Heart left ventricle (tissue), 16 donors: ENCODE data around the gene CXCL5. TPM values are rescaled to one million over a fixed set of nuclear protein-coding genes. Genes with fewer than 3 reads are reported as not detected.

Experiments used
- ATAC-seq, 4 donors: fragments of 200-7000 bp; cut with Tn5 transposase; one replicate each; pipeline ENCODE4 v1.9.1; 2020 to 2022; ENCODE audit warnings: moderate library complexity in 4 of 4, mild to moderate bottlenecking in 3 of 4, moderate number of reproducible peaks in 1 of 4
- DNase-seq, 5 donors: peaks; one replicate each; pipeline ENCODE4 v3.0.0-alpha.2; 2020
- H3K27ac ChIP-seq, 12 donors: fragments of 200-600 bp; sonication (generic) in 4 of 12; one replicate each; pipeline versions ENCODE4 v1.5.0 to v1.8.0; 2016 to 2022; ENCODE audit warnings: mild to moderate bottlenecking in 2 of 12
- H3K27me3 ChIP-seq, 9 donors: fragments of 200-600 bp; sonication (generic) in 2 of 9; one replicate each; pipeline versions ENCODE4 v1.5.1 to v1.8.0; 2016 to 2022; ENCODE audit warnings: mild to moderate bottlenecking in 3 of 9
- H3K36me3 ChIP-seq, 9 donors: fragments of 200-600 bp; sonication (generic) in 2 of 9; one replicate each; pipeline versions ENCODE4 v1.5.0 to v1.8.0; 2018 to 2022; ENCODE audit warnings: mild to moderate bottlenecking in 2 of 9
- H3K4me1 ChIP-seq, 12 donors: fragments of 200-600 bp; sonication (generic) in 4 of 12; one replicate each; pipeline versions ENCODE4 v1.5.0 to v1.8.0; 2016 to 2022; ENCODE audit warnings: mild to moderate bottlenecking in 3 of 12
- H3K4me3 ChIP-seq, 12 donors: fragments of 200-600 bp; sonication (generic) in 4 of 12; one replicate each; pipeline versions ENCODE4 v1.5.0 to v1.8.0; 2017 to 2022; ENCODE audit warnings: mild to moderate bottlenecking in 9 of 12, moderate library complexity in 4 of 12
- H3K9me3 ChIP-seq, 12 donors: fragments of 200-600 bp; sonication (generic) in 4 of 12; one replicate each; pipeline versions ENCODE4 v1.5.0 to v1.8.0; 2016 to 2022; ENCODE audit warnings: mild to moderate bottlenecking in 1 of 12
- POLR2A ChIP-seq, 2 donors: fragments of 450-650 bp; IDR thresholded peaks; one replicate each; pipeline ENCODE4 v1.6.1; 2017; ENCODE audit warnings: antibody characterized with exemption in 2 of 2, mild to moderate bottlenecking in 2 of 2, moderate library complexity in 2 of 2
- WGBS, 4 donors: extraction: QIAGEN DNeasy Blood & Tissue Kit in 2 of 4; methylation state at CpG; one replicate each; pipeline versions ENCODE4 v1.1.5 to v1.1.7; 2013 to 2018; 5-methylcytosine and 5-hydroxymethylcytosine counted together
- intact Hi-C, 10 donors: fragments of 100-400 bp; cut with DNase I; formaldehyde crosslinking; loops; one replicate each; pipeline versions ENCODE4 v1.11.1 to v1.14.2; 2022
- polyA plus RNA-seq, 2 donors: library from polyadenylated mRNA; stranded (reverse); fragments of 200-250 nt; gene quantifications; one replicate each; pipeline ENCODE4 v1.2.3, GENCODE V29; 2013
- total RNA-seq, 9 donors: library from RNA; depleted of rRNA in 2 of 9; stranded (reverse); fragments of >200 nt in 2 of 9; fragmentation: NEBNext Ultra II Directional in 3 of 9; extraction: Animal tissue kit (Norgen Biotek cat#: 25700) in 3 of 9; gene quantifications; one replicate each; pipeline versions ENCODE4 v1.1.0 to v1.2.4, GENCODE V29; 2016 to 2023
- TF ChIP-seq, protein P1 (sequence below), 12 donors: fragments of 200-600 bp; sonication (generic) in 4 of 12; IDR thresholded peaks; one replicate each; pipeline versions ENCODE4 v1.5.0 to v1.8.0; 2018 to 2022; ENCODE audit warnings: antibody characterized with exemption in 12 of 12, mild to moderate bottlenecking in 5 of 12
- donor health status: ischemic (EF 13 %, LVEDD 7.1; RV severe dilation, severe dysfunction).
- donor health status: healthy with polysubstance abuse.
- donor health status: DM: no; HTN: yes; CAD: no.
- donor health status: DM: no; HTN: no; CAD: no.
- donor health status: ischemic (EF 25% LVEDD 6.9; RV normal size, moderate dysfunction).
- donor health status: ischemic (EF 25% LVEDD 5.7; RV mildly dilated, moderate dysfunction).
- donor health status: healthy.
- donor health status: DM: yes; HTN: yes; CAD: no.
- donor health status: ischemic (EF 35%, LVEDD 5.7; RV mildly dilated, moderate dysfunction).
- donor health status: nonischemic (EF 11% LVEDD 7.7; RV severe dilation, severe dysfunction).
- donor health status: DM: yes; HTN: yes; CAD: no.
- donor health status: PGD.
- donor health status: ischemic (EF 29% LVEDD 5.4; RV normal size, mild dysfunction).
- donor health status: nonischemic (EF 23%, LVEDD 6.1; RV moderate dilation, normal function).

Gene CXCL5
- total and polyA plus RNA-seq, 11 donors = 0.08 to 0.51 (median 0.10) TPM; not detected in 8

DNA sequence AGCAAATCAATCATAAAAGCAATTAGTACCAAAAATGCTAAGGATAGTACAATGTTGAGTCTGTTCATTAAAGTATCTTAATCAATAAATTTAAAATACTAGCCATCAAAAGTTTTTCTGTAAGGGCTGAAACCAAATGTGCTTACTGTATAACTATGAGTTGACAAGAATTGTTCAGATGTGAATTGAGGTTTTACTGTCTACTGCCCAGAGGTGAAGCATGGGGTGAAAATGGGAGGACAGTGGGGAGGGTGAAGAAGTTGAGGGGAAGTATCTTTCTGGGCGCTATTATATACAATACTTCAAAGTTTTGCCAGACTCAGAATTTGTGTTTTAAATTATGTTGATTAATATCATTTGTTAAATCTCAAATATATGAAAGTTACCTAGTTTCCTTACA lies 6.4 kb downstream of the CXCL5 start:
- intact Hi-C loops = no loop called here
- WGBS, 4 donors = 0 to 41% (median 1%) methylated on average over 1 of the region's 1 CpG
- DNase-seq = no peak
- H3K4me3 ChIP-seq = no peak overlapping the region
- H3K9me3 ChIP-seq = no peaks in the 10 kb centered on the region
- TF ChIP-seq, protein P1, sequence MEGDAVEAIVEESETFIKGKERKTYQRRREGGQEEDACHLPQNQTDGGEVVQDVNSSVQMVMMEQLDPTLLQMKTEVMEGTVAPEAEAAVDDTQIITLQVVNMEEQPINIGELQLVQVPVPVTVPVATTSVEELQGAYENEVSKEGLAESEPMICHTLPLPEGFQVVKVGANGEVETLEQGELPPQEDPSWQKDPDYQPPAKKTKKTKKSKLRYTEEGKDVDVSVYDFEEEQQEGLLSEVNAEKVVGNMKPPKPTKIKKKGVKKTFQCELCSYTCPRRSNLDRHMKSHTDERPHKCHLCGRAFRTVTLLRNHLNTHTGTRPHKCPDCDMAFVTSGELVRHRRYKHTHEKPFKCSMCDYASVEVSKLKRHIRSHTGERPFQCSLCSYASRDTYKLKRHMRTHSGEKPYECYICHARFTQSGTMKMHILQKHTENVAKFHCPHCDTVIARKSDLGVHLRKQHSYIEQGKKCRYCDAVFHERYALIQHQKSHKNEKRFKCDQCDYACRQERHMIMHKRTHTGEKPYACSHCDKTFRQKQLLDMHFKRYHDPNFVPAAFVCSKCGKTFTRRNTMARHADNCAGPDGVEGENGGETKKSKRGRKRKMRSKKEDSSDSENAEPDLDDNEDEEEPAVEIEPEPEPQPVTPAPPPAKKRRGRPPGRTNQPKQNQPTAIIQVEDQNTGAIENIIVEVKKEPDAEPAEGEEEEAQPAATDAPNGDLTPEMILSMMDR (IDR thresholded peaks at IDR 0.05) = no peak
- TF ChIP-seq POLR2A (IDR thresholded peaks at IDR 0.05) = no peak
- H3K36me3 ChIP-seq = no peaks in the 10 kb centered on the region
- ATAC-seq = no peak
- H3K27ac ChIP-seq = no peak overlapping the region
- H3K27me3 ChIP-seq = peaks cover 0 to 19% (median 0%) of the 10 kb centered on the region in 9 donors
- H3K4me1 ChIP-seq = no peaks in the 10 kb centered on the region

DNA sequence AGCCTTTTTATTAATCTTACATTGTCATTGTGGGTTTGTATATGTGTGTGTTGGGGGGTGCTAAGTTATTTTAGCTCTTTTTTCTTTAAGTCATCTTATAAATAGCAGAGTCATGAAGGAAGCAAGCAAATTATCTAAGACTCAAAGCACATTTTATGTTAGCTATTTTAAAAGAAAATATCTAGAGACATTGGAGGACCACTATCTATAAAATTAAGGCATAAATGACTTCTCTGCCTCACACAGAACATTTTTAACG lies 6.8 kb downstream of the CXCL5 start:
- TF ChIP-seq, protein P1 (IDR thresholded peaks at IDR 0.05) = no peak
- TF ChIP-seq POLR2A (IDR thresholded peaks at IDR 0.05) = no peak
- intact Hi-C loops = no loop called here
- Histone ChIP-seq H3K4me3 (no peak overlapping the region), H3K27ac (no peak overlapping the region), H3K27me3 (peaks cover 0 to 15% (median 0%) of the 10 kb centered on the region in 9 donors), H3K36me3 (no peaks in the 10 kb centered on the region), H3K9me3 (no peaks in the 10 kb centered on the region), H3K4me1 (no peaks in the 10 kb centered on the region)
- 87 to 97% (median 92%) methylated on average over 1 of the region's 1 CpG for WGBS, 4 donors
- ATAC-seq (no peak), DNase-seq (no peak)

DNA sequence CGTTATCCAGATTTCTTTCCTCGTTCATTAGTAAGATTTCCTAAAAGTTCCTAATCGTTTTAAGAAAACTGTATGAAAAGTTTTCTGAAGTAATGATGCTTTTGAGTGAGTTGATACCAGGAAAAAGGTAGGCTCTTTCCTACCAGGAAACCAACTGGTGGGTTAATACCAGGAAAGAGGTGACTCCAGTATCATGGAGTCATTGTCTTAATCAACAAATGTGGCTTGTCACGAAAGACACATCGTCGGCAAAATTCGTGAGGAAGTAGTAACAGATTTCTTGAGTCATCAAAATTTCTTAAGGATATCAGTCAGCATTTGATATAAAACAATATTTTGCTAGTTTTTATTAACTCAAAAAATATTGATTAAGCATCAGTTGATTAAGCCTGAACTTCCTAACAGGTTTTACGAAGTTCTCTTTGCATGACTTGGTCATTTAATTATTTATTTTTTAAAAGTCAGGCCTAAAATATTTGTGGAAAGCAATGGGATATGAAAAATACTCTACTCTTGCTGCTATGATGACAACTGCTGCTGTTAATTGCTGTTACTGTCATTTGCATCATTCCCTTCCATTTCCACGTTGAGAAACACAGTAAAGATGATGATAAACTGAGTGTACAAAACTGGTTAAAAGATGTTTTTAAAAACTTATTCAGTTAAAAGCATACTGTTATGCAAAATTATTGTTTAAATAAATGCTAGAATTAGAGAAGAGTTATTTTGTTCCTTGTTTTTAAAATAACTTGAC lies 7.3 kb downstream of the CXCL5 start:
- H3K36me3 ChIP-seq = no peaks in the 10 kb centered on the region
- no peaks in the 10 kb centered on the region for H3K9me3 ChIP-seq
- TF ChIP-seq, protein P1 (IDR thresholded peaks at IDR 0.05) = no peak
- no peak for TF ChIP-seq POLR2A (IDR thresholded peaks at IDR 0.05)
- peaks cover 0 to 12% (median 0%) of the 10 kb centered on the region in 9 donors for H3K27me3 ChIP-seq
- no peaks in the 10 kb centered on the region for H3K4me1 ChIP-seq
- WGBS, 4 donors = 85 to 89% (median 88%) methylated on average over 9 of the region's 9 CpGs
- H3K27ac ChIP-seq = no peak overlapping the region
- H3K4me3 ChIP-seq = no peak overlapping the region
- ATAC-seq (no peak), DNase-seq (no peak)
- intact Hi-C loops = no loop called here

DNA sequence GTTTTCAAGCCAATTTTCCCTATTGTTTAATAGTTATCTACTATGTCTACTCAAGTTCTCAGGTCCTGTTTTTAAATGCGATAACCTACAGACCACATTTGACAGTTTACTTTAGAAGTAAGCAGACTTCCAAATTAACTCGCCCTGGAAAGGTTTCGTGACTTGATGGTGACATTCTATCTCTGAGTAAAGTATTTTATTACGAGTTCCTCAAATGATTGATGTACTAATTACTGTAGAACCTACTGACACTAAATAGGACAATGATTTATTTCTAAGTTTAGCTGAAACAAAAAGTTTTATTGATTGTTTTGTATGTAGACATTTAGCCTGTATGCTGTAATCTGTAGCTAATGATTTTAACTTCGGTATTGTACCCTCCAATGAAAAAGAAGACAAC lies 8.5 kb downstream of the CXCL5 start:
- H3K27ac ChIP-seq = no peak overlapping the region
- no peaks in the 10 kb centered on the region for H3K36me3 ChIP-seq
- TF ChIP-seq POLR2A (IDR thresholded peaks at IDR 0.05) = no peak
- TF ChIP-seq, protein P1 (IDR thresholded peaks at IDR 0.05) = no peak
- no peaks in the 10 kb centered on the region for H3K9me3 ChIP-seq
- 74 to 83% (median 82%) methylated on average over 5 of the region's 5 CpGs for WGBS, 4 donors
- ATAC-seq (no peak), DNase-seq (no peak)
- peaks cover 0 to 11% (median 0%) of the 10 kb centered on the region in 9 donors for H3K27me3 ChIP-seq
- intact Hi-C loops = no loop called here
- no peaks in the 10 kb centered on the region for H3K4me1 ChIP-seq
- no peak overlapping the region for H3K4me3 ChIP-seq
